ENCODE measurements around the gene TSPAN15.

Gene TSPAN15

DNA sequence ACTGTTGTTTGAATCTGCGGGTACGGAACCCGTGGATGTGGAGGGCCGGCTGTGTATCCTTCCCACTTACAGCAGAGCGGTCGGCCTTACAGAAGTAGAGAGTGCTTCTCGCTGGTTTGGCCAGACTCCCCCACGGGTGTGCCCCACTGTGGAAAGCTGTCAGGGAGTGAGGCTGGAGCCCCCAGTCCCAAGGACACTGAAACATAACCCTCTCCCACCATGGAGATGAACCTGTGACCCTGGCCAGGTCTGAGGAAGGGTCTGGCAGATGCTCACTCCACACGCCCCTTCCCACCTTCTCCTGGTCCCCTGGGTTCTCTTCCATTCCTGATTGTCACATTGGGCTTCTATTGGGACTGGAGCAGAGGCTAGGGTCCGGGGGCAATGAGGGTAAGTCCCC lies 39.6 kb downstream of the TSPAN15 start:
- whole genome bisulfite sequencing, 2 experiments (ENCODE audit: insufficient coverage in 2 of 2) = 87 to 91% methylated on average over 6 to 7 of the region's 10 CpGs
- H3K36me3 ChIP-seq (ENCODE audit: control insufficient read depth, insufficient read depth, low read length) = no peaks in the 10 kb centered on the region
- peaks cover 5% of the 10 kb centered on the region for H3K4me1 ChIP-seq (ENCODE audit: control insufficient read depth, insufficient read depth, low read length, poor library complexity, severe bottlenecking)
- peaks cover 18% of the 10 kb centered on the region for H3K9me3 ChIP-seq (ENCODE audit: control insufficient read depth, low read length)
- no peak overlapping the region for H3K27ac ChIP-seq (ENCODE audit: low read depth, low read length, severe bottlenecking)
- no peak overlapping the region for H3K4me3 ChIP-seq (ENCODE audit: extremely low read depth, insufficient read depth, low read length, poor library complexity, severe bottlenecking)

DNA sequence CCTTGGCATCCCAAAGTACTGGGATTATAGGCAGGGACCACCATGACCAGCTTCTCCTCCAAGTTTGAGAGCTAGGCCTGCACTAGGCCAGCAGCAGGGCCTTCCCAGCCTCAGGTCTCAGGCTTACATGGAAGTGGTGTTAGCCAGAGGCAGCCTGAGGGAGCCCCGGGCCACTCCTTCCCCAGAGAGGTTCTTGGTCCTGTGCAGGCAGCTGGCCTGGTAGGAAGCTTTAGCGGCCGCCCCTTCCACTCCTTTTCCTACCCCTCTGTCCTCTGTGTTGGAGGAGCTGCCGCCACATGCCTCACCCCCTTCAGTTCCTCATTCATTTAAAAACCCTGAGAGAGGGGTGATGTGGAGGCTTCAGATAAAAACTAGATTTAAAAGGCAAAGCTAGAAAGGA lies 40.3 kb downstream of the TSPAN15 start:
- Histone ChIP-seq H3K4me3 (ENCODE audit: extremely low read depth, insufficient read depth, low read length, poor library complexity, severe bottlenecking) (no peak overlapping the region), H3K9me3 (ENCODE audit: control insufficient read depth, low read length) (peaks cover 18% of the 10 kb centered on the region), H3K36me3 (ENCODE audit: control insufficient read depth, insufficient read depth, low read length) (no peaks in the 10 kb centered on the region), H3K4me1 (ENCODE audit: control insufficient read depth, insufficient read depth, low read length, poor library complexity, severe bottlenecking) (peaks cover 5% of the 10 kb centered on the region), H3K27ac (ENCODE audit: low read depth, low read length, severe bottlenecking) (no peak overlapping the region)
- WGBS, 2 experiments (ENCODE audit: insufficient coverage in 2 of 2) = 40 to 84% methylated on average over 1 to 2 of the region's 4 CpGs

DNA sequence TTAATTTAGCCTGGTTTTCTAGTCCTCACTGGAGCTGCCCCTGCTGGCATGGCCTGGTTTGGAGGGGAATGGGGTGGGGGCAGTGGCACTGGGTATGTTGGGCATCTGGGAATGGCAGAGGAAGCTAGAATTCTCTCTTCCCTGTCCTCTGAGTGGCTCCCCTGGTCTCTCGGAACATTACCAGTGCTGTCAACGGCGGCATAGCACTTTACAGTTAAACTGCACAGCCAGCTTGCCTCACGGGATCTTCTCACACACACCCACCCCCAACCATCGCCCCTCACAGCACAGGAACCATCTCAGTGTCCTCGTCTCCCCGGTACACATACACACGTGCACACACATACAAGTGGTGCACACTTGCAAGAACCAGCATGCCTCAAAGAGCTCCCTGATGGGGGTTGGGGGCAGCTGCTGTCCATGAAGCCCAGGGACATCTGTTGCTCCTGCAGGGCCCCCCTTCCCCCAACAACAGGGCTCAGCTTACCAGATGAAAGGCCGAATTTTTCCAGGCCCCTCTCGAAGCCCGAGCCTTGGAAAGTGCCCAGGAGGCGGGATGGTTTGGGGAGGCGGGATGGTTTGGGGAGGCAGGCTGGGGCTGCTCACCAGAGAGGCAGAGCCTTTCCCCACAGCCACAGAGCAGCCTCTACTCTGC lies 41.0 kb downstream of the TSPAN15 start:
- Histone ChIP-seq H3K4me3 (ENCODE audit: extremely low read depth, insufficient read depth, low read length, poor library complexity, severe bottlenecking) (no peak overlapping the region), H3K4me1 (ENCODE audit: control insufficient read depth, insufficient read depth, low read length, poor library complexity, severe bottlenecking) (peaks cover 5% of the 10 kb centered on the region), H3K36me3 (ENCODE audit: control insufficient read depth, insufficient read depth, low read length) (no peaks in the 10 kb centered on the region), H3K27ac (ENCODE audit: low read depth, low read length, severe bottlenecking) (no peak overlapping the region), H3K9me3 (ENCODE audit: control insufficient read depth, low read length) (peaks cover 18% of the 10 kb centered on the region)
- WGBS, 2 experiments (ENCODE audit: insufficient coverage in 2 of 2) = 82 to 83% methylated on average over 7 to 11 of the region's 13 CpGs

DNA sequence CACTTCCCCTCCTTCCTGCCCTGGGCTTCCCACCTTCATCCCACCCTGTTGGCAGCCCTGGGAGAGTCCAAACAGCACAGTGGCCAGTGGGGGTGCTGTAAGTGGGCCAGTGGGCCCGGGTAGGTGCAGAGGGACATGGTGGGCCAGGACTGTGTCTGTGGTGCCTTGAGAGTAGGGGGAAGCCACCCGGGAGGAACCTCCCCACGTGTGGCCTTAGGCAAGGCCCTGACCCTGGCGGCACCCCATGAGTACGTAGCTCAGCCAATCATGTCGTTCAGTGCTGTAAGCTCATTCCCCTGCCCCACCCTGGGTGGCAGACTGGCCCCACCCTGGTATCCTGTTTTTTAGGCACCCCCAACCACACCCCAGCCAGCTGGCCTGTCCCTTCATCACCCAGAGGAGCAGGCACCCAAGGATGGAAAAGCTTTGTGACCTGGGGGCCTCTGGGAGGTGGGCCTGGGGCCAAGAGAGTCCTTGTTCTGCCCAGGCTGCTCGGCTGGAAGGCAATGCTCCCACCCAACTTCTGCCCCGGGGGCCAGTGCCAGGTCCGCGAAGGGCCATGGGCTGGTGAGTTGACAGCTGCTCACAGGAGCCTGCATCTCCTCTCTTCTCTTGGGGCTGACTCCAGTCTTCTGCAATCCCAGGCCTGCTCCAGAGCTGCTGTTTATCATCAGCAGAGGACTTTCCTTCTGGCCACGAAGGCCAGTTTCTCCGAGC lies 41.6 kb downstream of the TSPAN15 start:
- WGBS, 2 experiments (ENCODE audit: insufficient coverage in 2 of 2) = 68 to 72% methylated on average over 9 to 10 of the region's 12 CpGs
- Histone ChIP-seq H3K27ac (ENCODE audit: low read depth, low read length, severe bottlenecking) (no peak overlapping the region), H3K4me3 (ENCODE audit: extremely low read depth, insufficient read depth, low read length, poor library complexity, severe bottlenecking) (no peak overlapping the region), H3K4me1 (ENCODE audit: control insufficient read depth, insufficient read depth, low read length, poor library complexity, severe bottlenecking) (peaks cover 5% of the 10 kb centered on the region), H3K36me3 (ENCODE audit: control insufficient read depth, insufficient read depth, low read length) (no peaks in the 10 kb centered on the region), H3K9me3 (ENCODE audit: control insufficient read depth, low read length) (peaks cover 14% of the 10 kb centered on the region)

DNA sequence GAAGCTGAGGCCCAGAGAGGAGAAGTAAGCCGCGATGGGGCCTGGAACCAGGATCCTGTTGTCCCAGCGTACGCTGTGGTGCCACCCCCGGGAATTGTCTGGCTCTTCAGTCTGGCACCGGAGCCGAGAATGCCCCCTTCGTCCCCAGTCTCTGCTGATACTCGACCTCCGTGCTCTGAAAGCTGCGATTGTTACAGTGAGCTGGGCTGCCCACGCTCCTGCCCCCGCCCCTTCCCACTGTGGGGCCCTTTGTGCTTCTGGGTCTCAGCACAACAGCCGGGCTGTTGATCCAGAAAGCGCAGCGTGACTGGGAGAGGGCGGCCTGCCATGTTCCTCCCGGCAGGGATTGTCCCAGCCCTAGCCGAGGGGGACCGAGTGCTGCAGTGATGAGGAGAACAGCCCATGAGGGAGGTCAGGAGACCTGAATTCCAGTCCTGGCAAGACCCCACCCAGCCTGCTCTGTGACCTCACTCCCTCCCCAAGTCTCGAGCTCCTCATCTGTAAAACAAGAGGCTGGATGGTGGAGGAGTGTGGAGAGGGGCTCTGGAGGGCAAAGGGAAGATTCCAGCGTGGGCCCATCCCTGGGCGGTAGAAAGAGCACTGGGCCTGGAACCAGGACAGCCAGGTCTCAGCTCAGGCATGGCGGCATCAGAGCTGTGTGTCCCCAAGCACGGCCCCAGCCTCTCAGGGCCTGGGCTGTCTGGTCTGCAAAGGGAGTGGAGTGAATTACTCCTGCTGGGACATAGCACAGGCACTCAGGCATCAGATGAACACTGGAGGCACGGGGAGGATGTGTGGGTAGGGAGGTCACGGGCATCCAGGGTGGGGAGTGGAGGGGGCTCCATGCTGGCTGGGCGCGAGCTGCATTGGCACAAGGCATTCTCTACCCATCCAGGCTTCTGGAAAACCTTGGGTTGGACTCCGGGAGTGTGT lies 43.6 kb downstream of the TSPAN15 start:
- peaks cover 5% of the 10 kb centered on the region for H3K4me1 ChIP-seq (ENCODE audit: control insufficient read depth, insufficient read depth, low read length, poor library complexity, severe bottlenecking)
- H3K27ac ChIP-seq (ENCODE audit: low read depth, low read length, severe bottlenecking) = no peak overlapping the region
- whole genome bisulfite sequencing, 2 experiments (ENCODE audit: insufficient coverage in 2 of 2) = 86% methylated on average over 25 to 29 of the region's 30 CpGs
- H3K9me3 ChIP-seq (ENCODE audit: control insufficient read depth, low read length) = peaks cover 3% of the 10 kb centered on the region
- H3K4me3 ChIP-seq (ENCODE audit: extremely low read depth, insufficient read depth, low read length, poor library complexity, severe bottlenecking) = no peak overlapping the region
- no peaks in the 10 kb centered on the region for H3K36me3 ChIP-seq (ENCODE audit: control insufficient read depth, insufficient read depth, low read length)

DNA sequence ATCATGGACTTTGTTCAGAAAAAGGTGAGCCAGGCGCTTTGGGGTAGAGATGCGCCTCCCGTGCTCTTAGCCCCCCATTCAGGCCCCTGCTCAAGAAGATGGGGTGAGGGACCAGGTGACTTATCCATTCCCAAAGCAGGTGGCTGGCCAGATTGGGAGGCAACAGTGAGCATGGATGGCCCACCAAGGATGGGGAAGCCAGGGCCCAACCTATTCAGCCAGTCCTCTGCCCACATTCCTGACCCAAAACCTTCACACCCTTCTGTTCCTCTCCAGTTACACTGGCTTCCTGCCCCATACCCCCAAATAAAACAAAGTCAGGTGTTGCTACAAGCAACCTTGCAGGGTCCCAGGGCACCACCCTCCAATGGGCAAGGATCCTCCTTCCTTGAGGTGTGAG lies 44.4 kb downstream of the TSPAN15 start:
- H3K36me3 ChIP-seq (ENCODE audit: control insufficient read depth, insufficient read depth, low read length) = no peaks in the 10 kb centered on the region
- H3K27ac ChIP-seq (ENCODE audit: low read depth, low read length, severe bottlenecking) = no peak overlapping the region
- WGBS, 2 experiments (ENCODE audit: insufficient coverage in 2 of 2) = 96% methylated on average over 3 of the region's 3 CpGs; no CpG with 5 or more reads in 1 of the 2 experiments
- peaks cover 5% of the 10 kb centered on the region for H3K4me1 ChIP-seq (ENCODE audit: control insufficient read depth, insufficient read depth, low read length, poor library complexity, severe bottlenecking)
- H3K9me3 ChIP-seq (ENCODE audit: control insufficient read depth, low read length) = no peaks in the 10 kb centered on the region
- H3K4me3 ChIP-seq (ENCODE audit: extremely low read depth, insufficient read depth, low read length, poor library complexity, severe bottlenecking) = no peak overlapping the region

DNA sequence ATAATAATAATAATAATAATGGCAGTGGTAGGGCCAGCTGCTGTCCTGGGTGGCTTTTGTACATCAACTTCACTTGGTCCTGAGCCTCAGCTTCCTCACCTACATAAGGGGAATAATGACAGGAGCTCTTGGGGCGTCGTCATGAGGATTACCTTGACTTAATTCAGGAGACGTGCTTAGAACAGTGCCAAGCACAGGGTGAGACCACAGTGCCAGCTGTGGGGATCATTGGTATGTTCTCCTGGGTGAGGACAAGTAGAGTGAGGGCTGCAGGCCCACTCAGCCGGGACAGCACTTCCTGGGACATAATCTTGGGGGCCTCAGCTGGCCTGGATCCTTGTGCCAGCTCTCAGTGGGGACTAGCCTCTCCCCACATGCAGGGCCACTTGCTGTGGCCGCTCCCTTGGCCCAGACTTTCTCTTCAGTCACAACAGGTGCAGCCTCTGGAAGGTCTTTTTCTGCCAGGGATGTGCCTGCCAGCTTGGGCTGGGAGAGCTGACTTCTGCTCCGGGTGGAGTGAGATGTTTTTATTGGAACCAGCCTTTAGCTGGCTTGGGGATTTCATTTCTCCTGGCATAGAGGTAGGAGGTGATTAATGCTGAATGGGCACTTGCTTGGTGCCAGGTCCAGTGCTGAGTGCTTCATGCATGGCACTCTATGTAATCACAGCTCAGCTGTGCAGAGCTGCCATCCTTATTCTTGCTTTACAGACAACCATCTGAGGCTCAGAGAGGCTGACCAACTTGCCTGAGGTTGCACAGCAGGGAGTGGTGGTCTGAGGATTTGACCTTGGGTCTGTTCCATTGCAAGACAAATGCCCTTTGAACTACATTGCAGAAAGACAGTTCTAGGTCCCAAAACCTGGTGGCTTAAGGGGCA lies 45.3 kb downstream of the TSPAN15 start:
- H3K27ac ChIP-seq (ENCODE audit: low read depth, low read length, severe bottlenecking) = no peak overlapping the region
- no peak overlapping the region for H3K4me3 ChIP-seq (ENCODE audit: extremely low read depth, insufficient read depth, low read length, poor library complexity, severe bottlenecking)
- H3K4me1 ChIP-seq (ENCODE audit: control insufficient read depth, insufficient read depth, low read length, poor library complexity, severe bottlenecking) = peaks cover 5% of the 10 kb centered on the region
- H3K36me3 ChIP-seq (ENCODE audit: control insufficient read depth, insufficient read depth, low read length) = no peaks in the 10 kb centered on the region
- no peaks in the 10 kb centered on the region for H3K9me3 ChIP-seq (ENCODE audit: control insufficient read depth, low read length)
- 87 to 92% methylated on average over 4 of the region's 6 CpGs for WGBS, 2 experiments (ENCODE audit: insufficient coverage in 2 of 2)

DNA sequence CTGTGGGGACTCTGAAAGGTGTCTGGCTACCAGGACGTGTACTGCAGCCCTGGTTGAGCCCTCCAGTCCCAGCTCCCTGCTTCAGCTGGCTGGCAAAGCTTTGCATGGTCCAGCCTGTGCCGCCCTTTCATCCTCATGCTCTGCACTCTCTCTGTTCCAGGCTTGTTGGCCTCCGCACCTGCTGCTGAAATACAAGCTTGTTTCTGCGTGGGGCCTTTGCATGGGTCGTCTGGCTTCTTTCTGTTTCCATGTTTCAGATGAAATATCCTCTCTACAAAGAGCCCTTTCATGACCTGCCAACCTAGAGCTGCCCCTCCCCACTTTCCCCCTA lies 45.9 kb downstream of the TSPAN15 start:
- H3K4me3 ChIP-seq (ENCODE audit: extremely low read depth, insufficient read depth, low read length, poor library complexity, severe bottlenecking) = no peak overlapping the region
- 86 to 87% methylated on average over 5 of the region's 5 CpGs for WGBS, 2 experiments (ENCODE audit: insufficient coverage in 2 of 2)
- no peak overlapping the region for H3K27ac ChIP-seq (ENCODE audit: low read depth, low read length, severe bottlenecking)
- peaks cover 5% of the 10 kb centered on the region for H3K4me1 ChIP-seq (ENCODE audit: control insufficient read depth, insufficient read depth, low read length, poor library complexity, severe bottlenecking)
- no peaks in the 10 kb centered on the region for H3K9me3 ChIP-seq (ENCODE audit: control insufficient read depth, low read length)
- no peaks in the 10 kb centered on the region for H3K36me3 ChIP-seq (ENCODE audit: control insufficient read depth, insufficient read depth, low read length)

DNA sequence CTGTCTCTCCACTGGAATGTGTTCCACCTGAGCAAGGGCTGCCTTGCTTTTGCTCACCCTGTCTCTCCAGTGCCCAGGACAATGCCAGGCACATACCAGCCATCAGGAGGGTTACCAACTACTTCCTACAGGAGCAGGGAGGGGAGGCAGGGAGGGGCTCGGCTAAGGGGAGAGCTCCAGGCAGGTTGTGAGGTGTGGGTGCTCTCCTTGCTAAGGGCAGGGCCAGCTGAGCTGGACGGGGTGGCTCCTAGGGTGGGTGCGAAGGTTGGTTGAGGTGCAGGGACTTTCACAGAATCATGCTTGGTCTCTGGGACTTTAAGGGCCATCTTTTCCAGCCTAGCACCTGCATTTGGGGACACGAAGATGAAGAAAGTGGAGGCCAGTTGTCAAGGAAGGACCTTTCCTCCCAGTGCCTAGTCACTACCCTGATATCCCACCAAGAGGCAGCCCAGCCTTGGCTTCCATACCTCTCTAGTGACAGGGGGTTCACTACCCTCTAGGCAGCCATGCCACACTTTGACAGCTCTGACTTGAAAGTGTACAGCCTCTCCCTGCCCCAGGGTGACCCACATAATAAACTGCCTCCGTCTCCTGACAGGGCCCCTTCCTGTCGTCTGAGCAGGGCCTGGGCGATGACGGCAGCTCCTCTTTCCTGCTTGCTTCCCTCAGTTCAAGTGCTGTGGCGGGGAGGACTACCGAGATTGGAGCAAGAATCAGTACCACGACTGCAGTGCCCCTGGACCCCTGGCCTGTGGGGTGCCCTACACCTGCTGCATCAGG lies 46.5 kb downstream of the TSPAN15 start:
- WGBS, 2 experiments (ENCODE audit: insufficient coverage in 2 of 2) = 89 to 90% methylated on average over 7 to 11 of the region's 11 CpGs
- no peaks in the 10 kb centered on the region for H3K36me3 ChIP-seq (ENCODE audit: control insufficient read depth, insufficient read depth, low read length)
- peaks cover 5% of the 10 kb centered on the region for H3K4me1 ChIP-seq (ENCODE audit: control insufficient read depth, insufficient read depth, low read length, poor library complexity, severe bottlenecking)
- H3K4me3 ChIP-seq (ENCODE audit: extremely low read depth, insufficient read depth, low read length, poor library complexity, severe bottlenecking) = no peak overlapping the region
- H3K27ac ChIP-seq (ENCODE audit: low read depth, low read length, severe bottlenecking) = no peak overlapping the region
- H3K9me3 ChIP-seq (ENCODE audit: control insufficient read depth, low read length) = no peaks in the 10 kb centered on the region

All from mesodermal cell (in vitro differentiated cells).